Measurements from ENCODE around the gene AQP2. TPM values are rescaled to one million over a fixed set of nuclear protein-coding genes. Genes with fewer than 3 reads are reported as not detected.

The AQP2 gene
- total and polyA plus RNA-seq, 2 of the 13 experiments (the other 11 are each of a cell fraction or from before 2014, with no cell fraction given) = not detected

- TF ChIP-seq, protein P1, sequence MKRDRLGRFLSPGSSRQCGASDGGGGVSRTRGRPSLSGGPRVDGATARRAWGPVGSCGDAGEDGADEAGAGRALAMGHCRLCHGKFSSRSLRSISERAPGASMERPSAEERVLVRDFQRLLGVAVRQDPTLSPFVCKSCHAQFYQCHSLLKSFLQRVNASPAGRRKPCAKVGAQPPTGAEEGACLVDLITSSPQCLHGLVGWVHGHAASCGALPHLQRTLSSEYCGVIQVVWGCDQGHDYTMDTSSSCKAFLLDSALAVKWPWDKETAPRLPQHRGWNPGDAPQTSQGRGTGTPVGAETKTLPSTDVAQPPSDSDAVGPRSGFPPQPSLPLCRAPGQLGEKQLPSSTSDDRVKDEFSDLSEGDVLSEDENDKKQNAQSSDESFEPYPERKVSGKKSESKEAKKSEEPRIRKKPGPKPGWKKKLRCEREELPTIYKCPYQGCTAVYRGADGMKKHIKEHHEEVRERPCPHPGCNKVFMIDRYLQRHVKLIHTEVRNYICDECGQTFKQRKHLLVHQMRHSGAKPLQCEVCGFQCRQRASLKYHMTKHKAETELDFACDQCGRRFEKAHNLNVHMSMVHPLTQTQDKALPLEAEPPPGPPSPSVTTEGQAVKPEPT (CRISPR knock-in tag; IDR thresholded peaks at IDR 0.05; ENCODE audit: low read depth) = no peak
- TF ChIP-seq, protein P2, sequence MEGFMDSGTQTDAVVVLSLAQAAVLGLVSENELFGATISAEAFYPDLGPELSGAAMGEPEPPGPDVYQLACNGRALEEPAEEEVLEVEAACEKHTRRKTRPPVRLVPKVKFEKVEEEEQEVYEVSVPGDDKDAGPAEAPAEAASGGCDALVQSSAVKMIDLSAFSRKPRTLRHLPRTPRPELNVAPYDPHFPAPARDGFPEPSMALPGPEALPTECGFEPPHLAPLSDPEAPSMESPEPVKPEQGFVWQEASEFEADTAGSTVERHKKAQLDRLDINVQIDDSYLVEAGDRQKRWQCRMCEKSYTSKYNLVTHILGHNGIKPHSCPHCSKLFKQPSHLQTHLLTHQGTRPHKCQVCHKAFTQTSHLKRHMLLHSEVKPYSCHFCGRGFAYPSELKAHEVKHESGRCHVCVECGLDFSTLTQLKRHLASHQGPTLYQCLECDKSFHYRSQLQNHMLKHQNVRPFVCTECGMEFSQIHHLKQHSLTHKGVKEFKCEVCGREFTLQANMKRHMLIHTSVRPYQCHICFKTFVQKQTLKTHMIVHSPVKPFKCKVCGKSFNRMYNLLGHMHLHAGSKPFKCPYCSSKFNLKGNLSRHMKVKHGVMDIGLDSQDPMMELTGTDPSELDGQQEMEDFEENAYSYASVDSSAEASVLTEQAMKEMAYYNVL (CRISPR knock-in tag; IDR thresholded peaks at IDR 0.05; ENCODE audit: borderline replicate concordance) = no peak
- TF ChIP-seq MZF1 (CRISPR knock-in tag; IDR thresholded peaks at IDR 0.05; ENCODE audit: borderline replicate concordance) (no peak), POLR2A (IDR thresholded peaks at IDR 0.05; ENCODE audit: insufficient read depth in 1 of 2, low read depth in 2 of 2, low read length in 2 of 2) (no peak), ZNF160 (CRISPR knock-in tag; IDR thresholded peaks at IDR 0.05) (no peak)
- TF ChIP-seq, protein P3, sequence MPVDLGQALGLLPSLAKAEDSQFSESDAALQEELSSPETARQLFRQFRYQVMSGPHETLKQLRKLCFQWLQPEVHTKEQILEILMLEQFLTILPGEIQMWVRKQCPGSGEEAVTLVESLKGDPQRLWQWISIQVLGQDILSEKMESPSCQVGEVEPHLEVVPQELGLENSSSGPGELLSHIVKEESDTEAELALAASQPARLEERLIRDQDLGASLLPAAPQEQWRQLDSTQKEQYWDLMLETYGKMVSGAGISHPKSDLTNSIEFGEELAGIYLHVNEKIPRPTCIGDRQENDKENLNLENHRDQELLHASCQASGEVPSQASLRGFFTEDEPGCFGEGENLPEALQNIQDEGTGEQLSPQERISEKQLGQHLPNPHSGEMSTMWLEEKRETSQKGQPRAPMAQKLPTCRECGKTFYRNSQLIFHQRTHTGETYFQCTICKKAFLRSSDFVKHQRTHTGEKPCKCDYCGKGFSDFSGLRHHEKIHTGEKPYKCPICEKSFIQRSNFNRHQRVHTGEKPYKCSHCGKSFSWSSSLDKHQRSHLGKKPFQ (CRISPR knock-in tag; IDR thresholded peaks at IDR 0.05; ENCODE audit: insufficient replicate concordance) = no peak
These were observed 46.7 kb upstream of the AQP2 start, which contains the start of gene FAIM2 (continued) for GRCh38 chr12:49903700-49904423.

Data from HepG2 (cell line).